ENCODE data around the gene C6orf47. TPM values are rescaled to one million over a fixed set of nuclear protein-coding genes. Genes with fewer than 3 reads are reported as not detected.
A peak's percentile ranks its signal among the peaks of the same experiment; 100 is the strongest.

C6orf47 gene
- total RNA-seq, 6 experiments from 2014 or later = 13.4 to 16.2 (median 14.9) TPM

DNA sequence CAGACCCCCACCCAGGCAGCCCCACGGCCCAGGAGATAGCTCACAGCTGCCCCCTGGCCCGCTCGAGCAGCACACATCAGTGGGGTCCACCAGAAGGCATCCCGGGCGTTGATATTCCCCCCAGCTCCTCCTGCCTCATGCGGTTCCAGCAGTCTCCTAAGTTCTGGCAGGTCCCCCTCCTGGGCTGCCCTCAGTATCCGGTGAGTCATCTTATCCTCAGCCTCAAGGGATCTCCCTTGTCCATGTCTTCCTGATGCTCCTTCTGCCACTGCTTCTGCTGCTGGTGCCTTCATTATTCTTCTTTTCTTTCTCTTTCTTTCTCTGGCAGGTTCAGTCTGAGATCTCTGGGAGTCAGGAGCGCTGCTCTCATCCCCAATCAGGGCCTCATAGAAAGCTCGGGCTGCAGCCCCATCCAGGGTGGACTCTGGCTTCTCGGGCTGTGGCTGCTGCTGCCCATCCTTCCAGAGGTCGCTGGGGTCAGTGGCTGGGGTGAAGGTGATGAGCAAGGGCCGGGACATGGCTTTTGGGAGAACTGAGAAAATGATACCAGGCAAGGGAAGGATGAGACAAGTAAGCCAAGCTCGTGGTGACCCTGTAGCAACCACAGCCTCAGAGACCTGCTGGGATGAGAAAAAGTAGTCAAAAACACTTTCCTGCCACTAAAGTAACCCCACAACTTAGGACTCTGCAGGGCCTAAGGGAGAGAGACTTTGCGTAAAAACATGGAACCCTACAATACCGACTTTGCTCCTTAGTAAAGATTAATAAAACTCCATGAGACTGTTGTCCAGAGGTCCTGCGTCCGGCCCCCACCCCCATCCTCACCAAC lies 3.6 kb upstream of the C6orf47 start:
- H3K9me3 Mint-ChIP-seq = no peaks in the 10 kb centered on the region
- H3K4me3 Mint-ChIP-seq = peak overlapping the region; percentile 95
- peaks cover 4% of the 10 kb centered on the region for H3K27me3 Mint-ChIP-seq (ENCODE audit: insufficient read depth)
- H3K27ac Mint-ChIP-seq = peak overlapping the region; percentile 98
- peak; percentile 30; the same call in 1 of the 2 replicates for TF ChIP-seq CTCF (IDR thresholded peaks at IDR 0.05)
- H3K36me3 Mint-ChIP-seq (ENCODE audit: low read depth) = peaks cover 41% of the 10 kb centered on the region
- H3K4me1 Mint-ChIP-seq (ENCODE audit: low read depth) = peaks cover 69% of the 10 kb centered on the region
- DNase-seq = peak; percentile 76

DNA sequence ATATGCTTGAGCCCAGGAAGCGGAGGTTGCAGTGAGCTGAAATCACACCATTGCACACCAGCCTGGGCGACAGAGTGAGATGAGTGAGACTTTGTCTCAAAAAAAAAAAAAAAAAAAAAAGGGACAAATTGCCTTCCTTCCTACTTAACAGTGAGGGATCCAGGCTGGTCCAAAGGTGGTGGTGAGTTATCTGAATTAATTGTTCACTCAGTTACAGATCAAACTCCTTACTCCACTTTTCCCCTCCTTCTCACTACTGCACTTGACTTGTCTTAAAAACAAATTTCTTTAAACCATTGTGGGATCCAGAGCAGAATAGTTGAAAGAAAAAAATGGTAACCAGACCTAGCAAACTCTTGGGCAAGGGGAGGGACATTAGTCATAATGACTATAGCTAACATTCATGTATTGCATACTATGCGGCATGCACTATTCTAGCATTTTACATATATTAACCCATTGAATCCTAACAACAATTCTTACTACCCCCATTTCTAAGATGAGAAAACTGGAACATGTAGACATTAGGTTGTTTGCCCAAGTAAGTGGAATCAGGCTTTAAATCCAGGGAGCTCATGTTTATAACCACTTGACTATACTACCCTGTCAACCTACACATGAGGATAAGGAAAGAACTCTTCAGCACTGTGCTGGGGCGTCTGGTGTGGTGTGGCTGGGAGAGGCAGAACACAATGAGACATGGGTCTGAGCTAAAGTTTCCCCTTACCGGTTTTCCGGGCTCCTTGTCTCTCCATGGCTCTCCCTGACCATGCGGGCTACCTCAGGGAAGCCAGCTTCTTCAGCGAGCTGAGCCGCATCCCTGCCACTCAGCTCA lies 2.8 kb upstream of the C6orf47 start:
- Mint-ChIP-seq H3K4me3 (peak overlapping the region; percentile 95), H3K4me1 (ENCODE audit: low read depth) (peaks cover 70% of the 10 kb centered on the region), H3K27ac (peak overlapping the region; percentile 98), H3K27me3 (ENCODE audit: insufficient read depth) (peaks cover 4% of the 10 kb centered on the region), H3K9me3 (no peaks in the 10 kb centered on the region), H3K36me3 (ENCODE audit: low read depth) (peaks cover 41% of the 10 kb centered on the region)
- no peak for TF ChIP-seq CTCF (IDR thresholded peaks at IDR 0.05)
- DNase-seq = no peak

DNA sequence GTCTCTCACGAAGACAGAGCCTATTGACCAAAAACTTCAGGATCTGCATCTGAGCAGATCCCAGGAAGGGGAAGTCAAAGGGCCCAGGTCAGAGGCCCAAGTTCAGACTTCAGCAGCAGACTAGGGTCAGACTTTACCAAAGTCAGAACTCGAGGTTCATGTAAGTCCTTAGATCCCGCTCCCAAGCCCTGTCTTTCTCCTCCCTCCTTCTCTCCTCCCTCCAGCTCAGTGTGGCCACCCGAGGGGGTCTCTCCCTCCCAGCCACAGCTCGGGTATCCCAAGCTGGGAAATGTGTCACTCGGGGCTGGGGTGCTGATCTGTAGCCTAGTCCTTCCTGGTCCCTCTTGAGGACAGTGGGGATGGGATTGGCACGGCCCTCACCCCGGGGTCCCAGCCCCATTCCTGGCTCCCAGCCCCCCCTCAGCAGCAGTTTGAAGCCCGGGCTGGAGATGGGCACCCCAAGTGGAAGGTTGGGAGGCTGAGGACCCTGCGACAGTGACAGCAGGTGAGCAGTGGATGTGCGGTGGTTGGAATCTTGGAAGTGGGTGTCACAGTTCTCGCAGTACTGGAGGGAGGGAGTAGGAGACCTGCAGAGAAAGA lies 1.6 kb upstream of the C6orf47 start:
- Mint-ChIP-seq H3K27ac (peak overlapping the region; percentile 8; the same call in 1 of the 2 replicates), H3K9me3 (no peaks in the 10 kb centered on the region), H3K36me3 (ENCODE audit: low read depth) (peaks cover 42% of the 10 kb centered on the region), H3K4me1 (ENCODE audit: low read depth) (peaks cover 69% of the 10 kb centered on the region), H3K27me3 (ENCODE audit: insufficient read depth) (peaks cover 4% of the 10 kb centered on the region), H3K4me3 (peak overlapping the region; percentile 39; the same call in 1 of the 2 replicates)
- DNase-seq = no peak
- no peak for TF ChIP-seq CTCF (IDR thresholded peaks at IDR 0.05)

- TF ChIP-seq CTCF (IDR thresholded peaks at IDR 0.05) = no peak
- peaks cover 63% of the 10 kb centered on the region for H3K4me1 Mint-ChIP-seq (ENCODE audit: low read depth)
- H3K27me3 Mint-ChIP-seq (ENCODE audit: insufficient read depth) = peaks cover 4% of the 10 kb centered on the region
- peak overlapping the region; percentile 79 for H3K27ac Mint-ChIP-seq
- H3K9me3 Mint-ChIP-seq = no peaks in the 10 kb centered on the region
- peak overlapping the region; percentile 96 for H3K4me3 Mint-ChIP-seq
- no peak for DNase-seq
- H3K36me3 Mint-ChIP-seq (ENCODE audit: low read depth) = peaks cover 39% of the 10 kb centered on the region
Observed at GRCh38 chr6:31661262-31662123, 915 bp upstream of the C6orf47 start.

Measured in HFFc6 (cell line).